Activated CD4-positive, alpha-beta memory T cell treated with anti-CD3 and anti-CD28 coated beads for 36 hours (primary cell): ENCODE measurements around the gene PPP1R14C. TPM values are rescaled to one million over a fixed set of nuclear protein-coding genes. Genes with fewer than 3 reads are reported as not detected.

Experiments used
- CTCF ChIA-PET: fragments of 350-600 bp; sonication (Branson Sonifier 250); formaldehyde crosslinking; loops from one replicate; lab custom pipeline; 2021; ENCODE audit warnings: antibody characterized with exemption, inconsistent platforms; lab: Charles Lee
- POLR2A ChIA-PET: fragments of 350-600 bp; sonication (Branson Sonifier 250); formaldehyde crosslinking; loops from one replicate; lab custom pipeline; 2021; ENCODE audit warnings: antibody characterized with exemption; lab: Charles Lee
- DNase-seq: peaks from one replicate; pipeline ENCODE4 v3.0.0-alpha.2; 2020
- H3K27ac Mint-ChIP-seq: one replicate; pipeline ENCODE4 v1.8.0; 2021; ENCODE audit warnings: mixed read lengths
- H3K27me3 Mint-ChIP-seq: one replicate; pipeline ENCODE4 v1.8.0; 2021; ENCODE audit warnings: mixed read lengths
- H3K36me3 Mint-ChIP-seq: one replicate; pipeline ENCODE4 v1.8.0; 2021; ENCODE audit warnings: mixed read lengths
- H3K4me1 Mint-ChIP-seq: one replicate; pipeline ENCODE4 v1.8.0; 2021; ENCODE audit warnings: low read depth, mixed read lengths
- H3K4me3 Mint-ChIP-seq: one replicate; pipeline ENCODE4 v1.8.0; 2021; ENCODE audit warnings: mild to moderate bottlenecking, mixed read lengths
- H3K9me3 Mint-ChIP-seq: one replicate; pipeline ENCODE4 v1.8.0; 2021; ENCODE audit warnings: mixed read lengths
- intact Hi-C: fragments of 100-400 bp; cut with micrococcal nuclease; formaldehyde crosslinking; loops from one replicate; pipeline ENCODE4 v1.15.1; 2023
- total RNA-seq, 2 experiments: library from RNA; stranded (reverse); gene quantifications; one replicate each; pipeline ENCODE4 v1.2.3, GENCODE V29; 2021

PPP1R14C gene
- total RNA-seq, 2 experiments from 2014 or later, result 0.21 to 0.36 TPM

DNA sequence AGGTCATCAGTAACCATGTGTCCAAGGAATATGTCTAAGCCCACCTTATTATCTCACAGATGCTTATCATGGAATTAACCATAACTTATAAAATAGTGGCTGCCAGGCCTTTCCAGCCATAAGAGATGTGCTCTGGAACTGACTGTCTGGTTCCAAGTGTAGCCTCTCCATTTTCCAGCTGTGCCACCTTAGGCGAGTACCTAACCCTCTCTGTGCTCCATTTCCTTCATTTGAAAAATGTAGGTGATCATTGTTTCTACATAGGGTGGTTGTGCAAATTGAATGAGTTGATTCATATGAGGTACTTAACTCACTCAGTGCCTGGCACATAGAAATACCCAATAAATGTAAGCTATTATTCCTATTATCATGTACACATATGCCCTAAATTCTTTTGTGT is 123.5 kb downstream of the PPP1R14C start:
- H3K36me3 Mint-ChIP-seq, result no peaks in the 10 kb centered on the region

DNA sequence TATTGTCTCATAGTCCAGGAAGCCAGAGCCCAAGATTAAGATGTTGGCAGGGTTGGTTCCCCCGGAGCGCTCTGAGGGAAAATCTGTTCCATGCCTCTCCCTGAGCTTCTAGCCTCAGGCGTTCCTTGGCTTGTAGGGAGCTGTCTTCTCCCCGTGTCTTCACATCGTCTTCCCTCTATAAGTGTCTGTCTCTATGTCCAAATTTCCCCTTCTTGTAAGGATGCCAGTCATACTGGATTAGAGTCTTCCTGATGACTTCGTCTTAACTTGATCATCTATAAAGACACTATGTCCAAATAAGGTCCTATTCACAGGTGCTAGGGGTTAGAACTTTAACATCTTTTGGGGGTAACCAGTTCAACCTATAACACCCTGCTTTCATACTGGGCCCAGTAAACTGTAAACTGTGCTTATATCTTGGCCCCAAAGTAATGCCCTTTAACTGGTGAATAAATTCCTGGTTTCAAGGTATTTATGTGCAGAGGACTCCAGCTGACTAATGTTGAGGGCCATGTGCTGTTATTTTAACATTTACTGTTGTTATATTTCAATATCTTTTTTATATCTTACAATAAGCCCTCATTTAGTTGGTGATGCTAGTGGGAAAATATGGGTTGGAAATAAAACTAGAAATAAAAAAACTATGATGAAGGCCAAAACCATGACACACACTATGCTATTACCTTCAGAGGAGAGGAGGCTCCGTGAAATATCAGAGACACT is 124.3 kb downstream of the PPP1R14C start:
- H3K27ac Mint-ChIP-seq, result no peak overlapping the region
- intact Hi-C loops, result no loop called here
- H3K4me3 Mint-ChIP-seq, result no peak overlapping the region
- no peaks in the 10 kb centered on the region for H3K36me3 Mint-ChIP-seq
- peaks cover 7% of the 10 kb centered on the region for H3K4me1 Mint-ChIP-seq
- POLR2A ChIA-PET, result no interaction called here
- DNase-seq, result no peak
- CTCF ChIA-PET, result no interaction called here
- H3K27me3 Mint-ChIP-seq, result peaks cover 3% of the 10 kb centered on the region
- peaks cover 2% of the 10 kb centered on the region for H3K9me3 Mint-ChIP-seq

More for the DNA sequence above, 123.5 kb downstream of the PPP1R14C start:
- CTCF ChIA-PET, result no interaction called here
- H3K9me3 Mint-ChIP-seq, result peaks cover 2% of the 10 kb centered on the region
- POLR2A ChIA-PET, result no interaction called here
- no peak overlapping the region for H3K27ac Mint-ChIP-seq
- peaks cover 7% of the 10 kb centered on the region for H3K4me1 Mint-ChIP-seq
- DNase-seq, result no peak
- intact Hi-C loops, result no loop called here
- H3K4me3 Mint-ChIP-seq, result no peak overlapping the region
- no peaks in the 10 kb centered on the region for H3K27me3 Mint-ChIP-seq

DNA sequence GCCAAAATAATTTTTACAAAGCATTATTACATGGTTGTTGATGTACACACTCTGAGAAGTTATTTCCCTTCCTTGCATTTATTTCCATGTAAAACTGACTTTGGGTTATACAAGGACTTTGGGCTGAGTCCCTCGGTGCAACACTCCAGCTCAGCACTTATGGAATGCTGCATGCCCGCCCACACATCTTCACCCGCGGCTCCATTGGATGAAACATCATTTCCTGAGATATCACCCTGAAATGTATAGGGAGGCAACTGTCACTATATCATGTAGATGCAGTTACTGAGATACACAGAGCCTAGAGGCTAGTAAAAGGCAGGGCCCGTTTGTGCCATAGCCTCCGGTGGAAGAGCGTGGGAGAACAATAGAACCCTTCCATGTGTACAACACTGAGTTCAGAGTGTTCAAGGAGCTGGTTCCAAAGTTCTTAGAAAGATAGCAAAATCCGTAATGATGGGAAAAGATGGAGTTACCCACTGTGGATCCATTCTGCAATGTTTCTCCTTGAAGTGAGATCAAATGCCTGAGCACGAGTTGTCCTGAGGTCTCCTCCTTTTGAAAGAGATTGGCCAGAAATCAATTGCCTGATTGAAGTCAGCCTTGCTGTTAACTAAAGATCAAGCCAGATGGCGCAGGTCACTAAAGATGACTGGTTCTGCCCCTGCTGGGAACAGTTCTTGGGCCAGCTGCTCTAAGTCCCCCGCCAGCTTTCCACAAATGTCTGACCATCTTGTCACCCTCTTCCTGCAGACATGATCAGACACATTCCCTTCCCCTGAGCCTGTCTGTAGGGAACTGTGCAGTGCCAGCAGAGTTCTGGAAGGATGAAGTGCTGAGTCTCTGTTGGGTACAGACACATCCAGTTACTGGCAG is 125.1 kb downstream of the PPP1R14C start:
- no peak overlapping the region for H3K4me3 Mint-ChIP-seq
- peaks cover 4% of the 10 kb centered on the region for H3K27me3 Mint-ChIP-seq
- peaks cover 7% of the 10 kb centered on the region for H3K4me1 Mint-ChIP-seq
- peaks cover 2% of the 10 kb centered on the region for H3K9me3 Mint-ChIP-seq
- ChIA-PET POLR2A (no interaction called here), CTCF (no interaction called here)
- no peak overlapping the region for H3K27ac Mint-ChIP-seq
- no peaks in the 10 kb centered on the region for H3K36me3 Mint-ChIP-seq
- no peak for DNase-seq
- intact Hi-C loops, result no loop called here

DNA sequence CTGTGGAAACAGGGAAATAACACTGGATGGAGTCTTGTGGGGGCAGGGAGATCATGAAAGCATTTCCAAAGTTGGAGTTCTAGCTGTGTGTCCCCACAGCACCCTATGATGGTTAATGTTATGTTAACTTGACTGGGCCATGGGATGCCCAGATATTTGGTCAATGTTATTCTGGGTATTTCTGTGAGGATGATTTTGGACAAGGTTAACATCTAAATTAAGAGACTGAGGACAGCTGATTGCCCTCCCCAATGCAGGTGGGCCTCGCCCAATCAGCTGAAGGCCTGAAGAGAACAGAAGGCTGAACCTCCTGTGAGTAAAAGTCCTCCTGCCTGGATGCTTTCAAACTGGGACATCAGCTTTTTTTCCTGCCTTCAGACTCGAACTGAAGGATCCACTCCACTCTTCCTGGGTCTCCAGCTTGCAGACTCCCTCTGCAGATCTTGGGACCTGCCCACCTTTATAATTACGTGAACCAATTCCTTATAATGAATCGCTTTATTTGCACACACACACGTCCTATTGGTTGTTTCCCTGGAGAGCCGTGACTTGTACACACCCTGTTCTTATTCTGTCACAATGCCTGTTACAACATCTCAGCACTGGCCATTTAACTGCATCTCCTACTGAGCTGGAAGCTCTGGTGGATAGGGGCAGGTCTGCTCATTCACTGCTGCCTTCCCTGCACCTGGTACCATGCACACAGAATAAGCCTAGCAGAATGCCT is 126.4 kb downstream of the PPP1R14C start:
- H3K27me3 Mint-ChIP-seq, result peaks cover 4% of the 10 kb centered on the region
- H3K27ac Mint-ChIP-seq, result no peak overlapping the region
- peaks cover 5% of the 10 kb centered on the region for H3K4me1 Mint-ChIP-seq
- H3K36me3 Mint-ChIP-seq, result no peaks in the 10 kb centered on the region
- DNase-seq, result no peak
- H3K9me3 Mint-ChIP-seq, result peaks cover 2% of the 10 kb centered on the region
- intact Hi-C loops, result no loop called here
- POLR2A ChIA-PET, result no interaction called here
- CTCF ChIA-PET, result no interaction called here
- H3K4me3 Mint-ChIP-seq, result no peak overlapping the region

DNA sequence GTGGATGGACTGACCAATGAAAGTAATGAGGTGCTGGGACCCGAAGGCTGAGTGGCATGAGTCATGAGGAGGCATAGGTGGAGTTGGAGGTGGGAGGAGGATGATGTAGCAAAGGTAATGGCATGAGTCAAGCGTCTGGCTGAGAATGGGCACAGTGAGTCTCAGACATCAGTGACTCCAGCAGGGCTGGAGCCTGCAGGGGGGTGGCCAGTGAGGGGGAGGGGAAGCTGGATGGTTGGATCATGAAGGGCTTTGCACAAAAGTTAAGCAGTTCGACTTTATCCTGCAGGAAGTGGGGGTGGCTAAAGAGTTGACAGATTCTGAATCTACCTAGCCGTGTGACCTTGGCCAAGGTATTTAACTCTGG is 127.0 kb downstream of the PPP1R14C start:
- DNase-seq, result peak; percentile 21
- POLR2A ChIA-PET, result no interaction called here
- intact Hi-C loops, result no loop called here
- H3K27me3 Mint-ChIP-seq, result peaks cover 4% of the 10 kb centered on the region
- CTCF ChIA-PET, result no interaction called here
- no peak overlapping the region for H3K4me3 Mint-ChIP-seq
- H3K36me3 Mint-ChIP-seq, result no peaks in the 10 kb centered on the region
- H3K9me3 Mint-ChIP-seq, result no peaks in the 10 kb centered on the region
- peaks cover under 1% of the 10 kb centered on the region for H3K4me1 Mint-ChIP-seq
- H3K27ac Mint-ChIP-seq, result no peak overlapping the region

DNA sequence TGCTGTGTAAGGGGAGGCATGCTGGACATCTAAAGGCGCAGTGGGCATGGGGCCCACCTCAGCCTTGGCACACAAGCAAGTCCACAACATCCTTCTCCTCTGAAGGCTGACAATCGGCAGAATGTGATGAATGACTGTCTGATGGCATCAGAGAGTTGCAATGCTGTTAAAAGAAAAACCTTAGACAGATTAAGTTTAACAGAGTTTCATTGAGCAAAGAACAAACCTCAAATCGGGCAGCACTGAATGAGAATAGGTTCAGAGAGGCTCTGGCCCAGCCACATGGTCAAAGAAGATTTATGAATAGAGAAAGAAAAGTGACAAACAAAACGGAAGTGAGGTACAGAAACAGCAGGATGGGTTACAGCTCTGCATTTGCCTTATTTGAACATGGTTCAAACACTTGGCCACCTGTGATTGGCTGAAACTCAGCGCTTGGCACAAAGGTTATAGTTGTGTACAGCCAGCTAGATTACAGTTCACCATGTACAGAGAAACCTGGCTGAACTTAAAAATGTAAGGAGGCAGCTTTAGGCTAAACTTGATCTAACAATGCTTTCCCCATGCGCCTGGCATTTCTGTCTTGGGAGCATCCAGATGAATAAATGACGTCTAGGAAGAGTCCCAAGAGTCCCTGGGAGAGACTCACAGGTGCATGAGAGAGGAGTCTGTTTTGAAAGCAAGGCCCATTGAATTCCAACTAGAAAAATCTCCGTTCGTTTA is 127.6 kb downstream of the PPP1R14C start:
- POLR2A ChIA-PET, result no interaction called here
- no peak overlapping the region for H3K27ac Mint-ChIP-seq
- no peaks in the 10 kb centered on the region for H3K9me3 Mint-ChIP-seq
- intact Hi-C loops, result no loop called here
- H3K27me3 Mint-ChIP-seq, result peaks cover 4% of the 10 kb centered on the region
- no peak for DNase-seq
- H3K4me3 Mint-ChIP-seq, result no peak overlapping the region
- no peaks in the 10 kb centered on the region for H3K36me3 Mint-ChIP-seq
- CTCF ChIA-PET, result no interaction called here
- no peaks in the 10 kb centered on the region for H3K4me1 Mint-ChIP-seq

DNA sequence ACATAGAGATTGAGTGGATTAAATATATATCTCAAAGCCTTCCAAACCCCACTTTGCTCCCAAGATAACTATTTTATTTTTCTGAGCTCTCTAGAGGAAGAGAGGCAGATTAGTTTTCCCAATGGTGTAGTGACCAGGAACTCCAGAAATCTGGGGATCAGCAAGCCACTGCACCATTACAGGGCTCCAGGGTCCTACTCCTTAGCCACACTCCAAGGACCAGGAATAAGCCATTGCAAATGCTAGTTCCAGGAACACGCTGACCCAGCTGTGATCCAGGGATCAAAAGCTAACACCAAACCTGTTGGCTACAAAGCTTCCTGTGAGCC is 128.3 kb downstream of the PPP1R14C start:
- intact Hi-C loops, result no loop called here
- H3K27me3 Mint-ChIP-seq, result peaks cover 4% of the 10 kb centered on the region
- H3K4me1 Mint-ChIP-seq, result no peaks in the 10 kb centered on the region
- no peak overlapping the region for H3K4me3 Mint-ChIP-seq
- H3K9me3 Mint-ChIP-seq, result no peaks in the 10 kb centered on the region
- CTCF ChIA-PET, result interaction anchor here (1.6 kb wide), 1 partner anchor 190 kb away, joined by 4 read pairs; no protein-coding TSS in a partner anchor
- no peak for DNase-seq
- H3K36me3 Mint-ChIP-seq, result no peaks in the 10 kb centered on the region
- no peak overlapping the region for H3K27ac Mint-ChIP-seq
- POLR2A ChIA-PET, result no interaction called here

DNA sequence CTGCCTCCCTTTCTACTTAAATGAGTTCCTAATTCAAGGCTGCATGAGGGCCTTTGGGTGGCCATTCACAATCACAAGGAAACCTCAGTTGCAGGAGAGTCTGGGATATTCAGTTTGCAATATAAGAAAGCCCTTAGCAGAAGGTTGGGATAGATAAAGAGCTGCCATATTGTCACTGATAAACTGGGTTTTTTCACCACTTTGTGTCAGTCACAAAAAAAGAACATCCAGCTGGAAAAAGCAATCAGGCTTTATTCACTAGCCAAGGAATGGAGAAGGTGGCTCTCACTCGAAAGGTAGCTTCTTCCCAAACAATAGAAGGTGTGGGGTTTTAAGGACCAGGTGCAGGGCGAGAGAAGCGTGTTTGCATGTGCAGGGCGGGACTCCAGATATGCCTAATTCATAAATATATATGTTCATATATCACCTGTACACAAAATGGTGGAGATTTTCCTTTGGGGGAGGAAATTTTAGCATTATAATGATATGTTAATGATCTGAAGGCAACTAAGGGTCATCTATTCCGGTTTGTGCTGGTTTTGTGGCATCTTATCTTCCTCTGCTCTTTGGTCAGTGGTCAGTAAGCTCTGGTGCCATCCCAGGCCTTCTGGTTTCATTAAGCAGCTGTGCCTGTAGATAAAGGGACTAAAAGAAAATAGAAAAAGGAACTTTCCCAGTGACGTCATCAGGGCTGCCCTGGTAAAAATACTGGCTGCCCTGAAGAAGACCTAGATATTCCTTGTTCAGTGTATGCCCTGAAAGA is 128.8 kb downstream of the PPP1R14C start:
- Mint-ChIP-seq H3K27me3 (peaks cover 6% of the 10 kb centered on the region), H3K27ac (no peak overlapping the region), H3K4me1 (no peaks in the 10 kb centered on the region), H3K4me3 (no peak overlapping the region), H3K9me3 (no peaks in the 10 kb centered on the region), H3K36me3 (no peaks in the 10 kb centered on the region)
- ChIA-PET POLR2A (no interaction called here), CTCF (interaction anchor here (1.6 kb wide), 1 partner anchor 191 kb away, joined by 4 read pairs; no protein-coding TSS in a partner anchor)
- no peak for DNase-seq
- intact Hi-C loops, result no loop called here

DNA sequence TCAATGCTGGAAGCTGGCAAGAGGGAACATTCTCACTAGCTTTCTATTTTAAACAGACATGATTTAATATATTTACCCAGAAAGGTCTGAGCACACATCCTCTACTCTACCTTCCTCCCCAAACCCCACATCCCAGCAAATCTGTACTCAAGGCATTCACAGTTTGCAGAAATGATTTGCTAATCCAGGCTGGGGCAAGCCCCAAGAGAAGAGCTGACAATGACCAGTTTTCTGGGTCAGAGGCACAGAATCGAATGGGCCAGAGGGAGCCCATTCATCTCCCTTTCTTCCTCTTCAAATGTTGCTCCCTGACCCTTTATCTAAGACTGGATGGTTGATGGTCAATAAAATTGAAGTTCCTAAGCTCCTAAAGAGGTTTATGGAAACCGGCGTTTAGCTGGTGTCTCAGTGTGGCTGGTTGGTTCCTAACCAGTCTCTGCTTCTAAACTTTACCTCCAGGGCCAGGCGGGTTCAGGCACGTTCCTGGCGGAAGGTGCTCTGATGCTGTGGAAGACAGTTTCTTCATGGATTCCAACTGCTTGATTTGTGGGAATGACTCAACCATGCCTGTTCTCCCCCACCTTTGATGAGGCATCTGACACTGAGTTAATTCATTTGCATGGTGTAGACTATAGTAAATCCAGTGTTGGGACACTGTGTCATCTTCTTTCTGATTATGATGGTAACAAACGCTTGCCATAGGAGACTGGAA is 129.6 kb downstream of the PPP1R14C start:
- intact Hi-C loops, result no loop called here
- DNase-seq, result no peak
- CTCF ChIA-PET, result interaction anchor here (1.6 kb wide), 1 partner anchor 192 kb away, joined by 4 read pairs; no protein-coding TSS in a partner anchor
- Mint-ChIP-seq H3K27ac (no peak overlapping the region), H3K36me3 (no peaks in the 10 kb centered on the region), H3K4me1 (no peaks in the 10 kb centered on the region), H3K4me3 (no peak overlapping the region), H3K9me3 (no peaks in the 10 kb centered on the region), H3K27me3 (peaks cover 6% of the 10 kb centered on the region)
- POLR2A ChIA-PET, result no interaction called here

DNA sequence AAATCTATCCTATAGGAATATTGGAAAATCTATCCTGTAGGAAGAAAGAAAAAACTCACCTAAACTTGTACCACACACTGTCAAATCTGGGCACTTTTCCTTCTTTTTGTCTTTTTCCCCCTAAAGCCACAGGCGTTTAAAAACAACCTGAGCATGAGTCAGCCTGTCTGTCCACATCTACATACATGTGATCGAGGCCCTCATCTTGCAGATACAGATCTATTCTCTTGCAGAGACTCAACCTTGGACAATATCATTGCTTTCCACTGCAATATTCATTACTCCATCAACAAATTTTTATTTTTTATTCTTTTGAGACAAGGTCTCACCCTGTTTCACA is 130.1 kb downstream of the PPP1R14C start:
- H3K9me3 Mint-ChIP-seq, result no peaks in the 10 kb centered on the region
- no peak overlapping the region for H3K4me3 Mint-ChIP-seq
- no peaks in the 10 kb centered on the region for H3K4me1 Mint-ChIP-seq
- H3K27ac Mint-ChIP-seq, result no peak overlapping the region
- ChIA-PET POLR2A (no interaction called here), CTCF (no interaction called here)
- intact Hi-C loops, result no loop called here
- no peak for DNase-seq
- H3K27me3 Mint-ChIP-seq, result peaks cover 8% of the 10 kb centered on the region
- H3K36me3 Mint-ChIP-seq, result no peaks in the 10 kb centered on the region
